ENCODE data around the gene ST8SIA4. TPM values are rescaled to one million over a fixed set of nuclear protein-coding genes. Genes with fewer than 3 reads are reported as not detected.

ST8SIA4 gene
- total and polyA plus RNA-seq, 4 donors = 0.35 to 4.1 (median 1.6) TPM

- no peak overlapping the region for H3K4me3 ChIP-seq (ENCODE audit: low read depth in 1 of 3, low read length in 3 of 3)
- TF ChIP-seq EGR1 (IDR thresholded peaks at IDR 0.05; ENCODE audit: low read depth in 2 of 2) (no peak), HNF4G (IDR thresholded peaks at IDR 0.05) (no peak)
- TF ChIP-seq, protein P1, sequence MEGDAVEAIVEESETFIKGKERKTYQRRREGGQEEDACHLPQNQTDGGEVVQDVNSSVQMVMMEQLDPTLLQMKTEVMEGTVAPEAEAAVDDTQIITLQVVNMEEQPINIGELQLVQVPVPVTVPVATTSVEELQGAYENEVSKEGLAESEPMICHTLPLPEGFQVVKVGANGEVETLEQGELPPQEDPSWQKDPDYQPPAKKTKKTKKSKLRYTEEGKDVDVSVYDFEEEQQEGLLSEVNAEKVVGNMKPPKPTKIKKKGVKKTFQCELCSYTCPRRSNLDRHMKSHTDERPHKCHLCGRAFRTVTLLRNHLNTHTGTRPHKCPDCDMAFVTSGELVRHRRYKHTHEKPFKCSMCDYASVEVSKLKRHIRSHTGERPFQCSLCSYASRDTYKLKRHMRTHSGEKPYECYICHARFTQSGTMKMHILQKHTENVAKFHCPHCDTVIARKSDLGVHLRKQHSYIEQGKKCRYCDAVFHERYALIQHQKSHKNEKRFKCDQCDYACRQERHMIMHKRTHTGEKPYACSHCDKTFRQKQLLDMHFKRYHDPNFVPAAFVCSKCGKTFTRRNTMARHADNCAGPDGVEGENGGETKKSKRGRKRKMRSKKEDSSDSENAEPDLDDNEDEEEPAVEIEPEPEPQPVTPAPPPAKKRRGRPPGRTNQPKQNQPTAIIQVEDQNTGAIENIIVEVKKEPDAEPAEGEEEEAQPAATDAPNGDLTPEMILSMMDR (IDR thresholded peaks at IDR 0.05; ENCODE audit: low read depth, low read length, missing input control) = no peak
- 57% methylated on average over 2 of the region's 2 CpGs for whole genome bisulfite sequencing
- H3K36me3 ChIP-seq (ENCODE audit: control insufficient read depth in 4 of 4, insufficient read depth in 3 of 4, low read depth in 1 of 4, low read length in 3 of 4) = no peaks in the 10 kb centered on the region
- H3K27me3 ChIP-seq (ENCODE audit: control insufficient read depth in 4 of 4, insufficient read depth in 4 of 4, low read length in 3 of 4) = no peaks in the 10 kb centered on the region
- no peak for DNase-seq (ENCODE audit: low spot score)
- H3K4me1 ChIP-seq (ENCODE audit: control insufficient read depth in 4 of 4, insufficient read depth in 4 of 4, low read length in 3 of 4) = peaks cover 0 to 2% (median 0%) of the 10 kb centered on the region in 4 donors
- H3K27ac ChIP-seq (ENCODE audit: low read depth in 1 of 2, low read length in 2 of 2) = no peak overlapping the region
- H3K9me3 ChIP-seq (ENCODE audit: control insufficient read depth in 4 of 4, low read length in 3 of 4) = no peaks in the 10 kb centered on the region
- no peak overlapping the region for H3K9ac ChIP-seq (ENCODE audit: low read depth in 1 of 2, low read length in 2 of 2)
Measured at GRCh38 chr5:100823812-100824211, 79.3 kb downstream of the ST8SIA4 start.

DNA sequence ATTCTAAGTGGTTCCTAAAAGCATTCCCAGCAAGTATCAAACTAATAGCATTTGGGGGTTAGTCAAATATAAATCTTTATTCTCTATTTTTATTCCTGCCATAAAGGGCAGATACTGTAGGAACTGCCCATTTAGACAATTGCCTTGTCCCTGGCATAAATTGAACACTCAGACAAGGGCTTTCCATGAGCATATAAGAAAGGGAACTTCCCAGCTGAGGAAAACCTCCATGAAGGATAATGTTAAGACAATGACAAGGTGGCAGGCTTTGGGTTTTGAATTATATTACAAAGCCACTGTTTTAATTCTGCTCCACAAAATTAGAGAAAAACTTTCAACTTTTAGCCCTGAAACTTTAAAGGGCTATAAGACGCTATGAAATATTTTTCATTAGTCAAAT lies 81.3 kb downstream of the ST8SIA4 start:
- no peak for DNase-seq (ENCODE audit: low spot score)
- no peaks in the 10 kb centered on the region for H3K36me3 ChIP-seq (ENCODE audit: control insufficient read depth in 4 of 4, insufficient read depth in 3 of 4, low read depth in 1 of 4, low read length in 3 of 4)
- WGBS = 64% methylated on average over 1 of the region's 1 CpG

More for the DNA sequence above, 81.3 kb downstream of the ST8SIA4 start:
- H3K27me3 ChIP-seq (ENCODE audit: control insufficient read depth in 4 of 4, insufficient read depth in 4 of 4, low read length in 3 of 4) = no peaks in the 10 kb centered on the region
- H3K9me3 ChIP-seq (ENCODE audit: control insufficient read depth in 4 of 4, low read length in 3 of 4) = no peaks in the 10 kb centered on the region
- no peak overlapping the region for H3K4me3 ChIP-seq (ENCODE audit: low read depth in 1 of 3, low read length in 3 of 3)
- H3K9ac ChIP-seq (ENCODE audit: low read depth in 1 of 2, low read length in 2 of 2) = no peak overlapping the region
- TF ChIP-seq FOXA1 (IDR thresholded peaks at IDR 0.05) (no peak), EGR1 (IDR thresholded peaks at IDR 0.05; ENCODE audit: low read depth in 2 of 2) (no peak), YY1 (IDR thresholded peaks at IDR 0.05) (no peak), RXRA (IDR thresholded peaks at IDR 0.05) (no peak), ZBTB33 (IDR thresholded peaks at IDR 0.05) (no peak), GABPA (IDR thresholded peaks at IDR 0.05 in 1 of 2, conservative IDR thresholded peaks at IDR 0.05 in 1 of 2) (no peak), HNF4A (conservative IDR thresholded peaks at IDR 0.05) (no peak), TAF1 (conservative IDR thresholded peaks at IDR 0.05) (no peak), FOXA2 (IDR thresholded peaks at IDR 0.05) (no peak), HNF4G (IDR thresholded peaks at IDR 0.05) (no peak), NR2F2 (IDR thresholded peaks at IDR 0.05) (no peak), ATF3 (IDR thresholded peaks at IDR 0.05) (no peak), JUND (IDR thresholded peaks at IDR 0.05) (no peak), RAD21 (IDR thresholded peaks at IDR 0.05) (no peak), SP1 (IDR thresholded peaks at IDR 0.05) (no peak)
- TF ChIP-seq, protein P1 (IDR thresholded peaks at IDR 0.05; ENCODE audit: low read depth, low read length, missing input control) = no peak
- TF ChIP-seq, protein P2, sequence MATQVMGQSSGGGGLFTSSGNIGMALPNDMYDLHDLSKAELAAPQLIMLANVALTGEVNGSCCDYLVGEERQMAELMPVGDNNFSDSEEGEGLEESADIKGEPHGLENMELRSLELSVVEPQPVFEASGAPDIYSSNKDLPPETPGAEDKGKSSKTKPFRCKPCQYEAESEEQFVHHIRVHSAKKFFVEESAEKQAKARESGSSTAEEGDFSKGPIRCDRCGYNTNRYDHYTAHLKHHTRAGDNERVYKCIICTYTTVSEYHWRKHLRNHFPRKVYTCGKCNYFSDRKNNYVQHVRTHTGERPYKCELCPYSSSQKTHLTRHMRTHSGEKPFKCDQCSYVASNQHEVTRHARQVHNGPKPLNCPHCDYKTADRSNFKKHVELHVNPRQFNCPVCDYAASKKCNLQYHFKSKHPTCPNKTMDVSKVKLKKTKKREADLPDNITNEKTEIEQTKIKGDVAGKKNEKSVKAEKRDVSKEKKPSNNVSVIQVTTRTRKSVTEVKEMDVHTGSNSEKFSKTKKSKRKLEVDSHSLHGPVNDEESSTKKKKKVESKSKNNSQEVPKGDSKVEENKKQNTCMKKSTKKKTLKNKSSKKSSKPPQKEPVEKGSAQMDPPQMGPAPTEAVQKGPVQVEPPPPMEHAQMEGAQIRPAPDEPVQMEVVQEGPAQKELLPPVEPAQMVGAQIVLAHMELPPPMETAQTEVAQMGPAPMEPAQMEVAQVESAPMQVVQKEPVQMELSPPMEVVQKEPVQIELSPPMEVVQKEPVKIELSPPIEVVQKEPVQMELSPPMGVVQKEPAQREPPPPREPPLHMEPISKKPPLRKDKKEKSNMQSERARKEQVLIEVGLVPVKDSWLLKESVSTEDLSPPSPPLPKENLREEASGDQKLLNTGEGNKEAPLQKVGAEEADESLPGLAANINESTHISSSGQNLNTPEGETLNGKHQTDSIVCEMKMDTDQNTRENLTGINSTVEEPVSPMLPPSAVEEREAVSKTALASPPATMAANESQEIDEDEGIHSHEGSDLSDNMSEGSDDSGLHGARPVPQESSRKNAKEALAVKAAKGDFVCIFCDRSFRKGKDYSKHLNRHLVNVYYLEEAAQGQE (IDR thresholded peaks at IDR 0.05) = no peak
- TF ChIP-seq, protein P3, sequence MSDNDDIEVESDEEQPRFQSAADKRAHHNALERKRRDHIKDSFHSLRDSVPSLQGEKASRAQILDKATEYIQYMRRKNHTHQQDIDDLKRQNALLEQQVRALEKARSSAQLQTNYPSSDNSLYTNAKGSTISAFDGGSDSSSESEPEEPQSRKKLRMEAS (IDR thresholded peaks at IDR 0.05) = no peak
- peaks cover 0 to 2% (median 0%) of the 10 kb centered on the region in 4 donors for H3K4me1 ChIP-seq (ENCODE audit: control insufficient read depth in 4 of 4, insufficient read depth in 4 of 4, low read length in 3 of 4)
- H3K27ac ChIP-seq (ENCODE audit: low read depth in 1 of 2, low read length in 2 of 2) = no peak overlapping the region

Data from liver (tissue), 9 donors.